H1 (cell line): ENCODE measurements around the gene LCN10. TPM values are rescaled to one million over a fixed set of nuclear protein-coding genes. Genes with fewer than 3 reads are reported as not detected.

ENCODE experiments used
- CTCF ChIA-PET: fragments of 300-600 bp; sonication (Branson Sonifier 250); formaldehyde crosslinking; loops from one replicate; lab custom pipeline; 2021; ENCODE audit not compliant: partially characterized antibody; lab: Charles Lee
- POLR2A ChIA-PET: fragments of 300-600 bp; sonication (Branson Sonifier 250); formaldehyde crosslinking; loops from one replicate; lab custom pipeline; 2021; ENCODE audit warnings: inconsistent platforms; ENCODE audit not compliant: partially characterized antibody; lab: Charles Lee
- DNase-seq, 2 experiments: peaks; one replicate each; pipeline versions ENCODE4 v3.0.0 to v3.0.0-alpha.2; 2010 to 2022; ENCODE audit warnings: low spot score in 2 of 2, low read depth in 1 of 2, mixed read lengths in 1 of 2
- FAIRE-seq: peaks from 2 replicates; lab custom pipeline; 2011; peaks lifted over from hg19 to GRCh38; lab: Jason Lieb, UNC
- H2AFZ ChIP-seq: 2 replicates; pipeline ENCODE4 v1.8.1; 2012; ENCODE audit warnings: low read length, inconsistent platforms
- H2AK5ac ChIP-seq: 2 replicates; pipeline ENCODE4 v1.6.1; 2013; ENCODE audit warnings: low read depth, low read length
- H2BK120ac ChIP-seq: replicated peaks from 2 replicates; pipeline ENCODE3; 2013; ENCODE audit warnings: low read depth, low read length, inconsistent platforms
- H2BK12ac ChIP-seq: 2 replicates; pipeline ENCODE4 v1.6.1; 2013; ENCODE audit warnings: low read depth, low read length
- H2BK15ac ChIP-seq: 2 replicates; pipeline ENCODE4 v1.6.1; 2013; ENCODE audit warnings: low read length
- H2BK20ac ChIP-seq: 2 replicates; pipeline ENCODE4 v1.6.1; 2013; ENCODE audit warnings: low read length
- H2BK5ac ChIP-seq: 2 replicates; pipeline ENCODE4 v1.6.1; 2013; ENCODE audit warnings: low read depth, low read length
- H3K14ac ChIP-seq: 2 replicates; pipeline ENCODE4 v1.6.1; 2013; ENCODE audit warnings: inconsistent platforms; ENCODE audit not compliant: insufficient read length
- H3K18ac ChIP-seq: 2 replicates; pipeline ENCODE4 v1.6.1; 2013; ENCODE audit warnings: low read length; ENCODE audit errors: extremely low read depth
- H3K23ac ChIP-seq: 2 replicates; pipeline ENCODE4 v1.6.1; 2013; ENCODE audit warnings: inconsistent platforms; ENCODE audit not compliant: insufficient read length
- H3K23me2 ChIP-seq: 2 replicates; pipeline ENCODE4 v1.6.1; 2013; ENCODE audit warnings: low read depth, low read length
- H3K27ac ChIP-seq: 2 replicates; pipeline ENCODE4 v1.6.1; 2011; ENCODE audit warnings: low read depth, low read length, inconsistent platforms
- H3K27me3 ChIP-seq, 4 experiments: replicated peaks in 1 of 4; 1 replicate in 1 of 4; 2 replicates in 3 of 4; pipeline versions ENCODE4 v1.6.1 to v1.8.1; 2011 to 2013; ENCODE audit warnings: low read length in 3 of 4, mild to moderate bottlenecking in 3 of 4, inconsistent platforms in 2 of 4, mixed read lengths in 2 of 4, moderate library complexity in 1 of 4; ENCODE audit not compliant: control insufficient read depth in 3 of 4, insufficient read depth in 3 of 4; ENCODE audit errors: extremely low read depth in 1 of 4
- H3K36me3 ChIP-seq, 4 experiments: 2 replicates each; pipeline versions ENCODE4 v1.6.1 to v1.8.1; 2011 to 2013; ENCODE audit warnings: mild to moderate bottlenecking in 4 of 4, low read length in 3 of 4, moderate library complexity in 2 of 4, control low read depth in 1 of 4, inconsistent platforms in 1 of 4; ENCODE audit not compliant: insufficient read depth in 4 of 4, control insufficient read depth in 2 of 4
- H3K4ac ChIP-seq: replicated peaks from 2 replicates; pipeline ENCODE3; 2013; ENCODE audit warnings: low read length, low read depth, mixed read lengths, inconsistent platforms; ENCODE audit not compliant: insufficient read length
- H3K4me1 ChIP-seq, 4 experiments: replicated peaks in 1 of 4; 1 replicate in 1 of 4; 2 replicates in 3 of 4; pipeline versions ENCODE4 v1.6.1 to v1.8.1; 2011 to 2013; ENCODE audit warnings: low read length in 3 of 4, inconsistent platforms in 2 of 4, mixed read lengths in 1 of 4; ENCODE audit not compliant: insufficient read depth in 4 of 4, control insufficient read depth in 3 of 4
- H3K4me2 ChIP-seq, 2 experiments: 2 replicates each; pipeline versions ENCODE4 v1.6.1 to v1.8.1; 2011 to 2013; ENCODE audit warnings: low read depth in 2 of 2, low read length in 2 of 2, control low read depth in 1 of 2, inconsistent platforms in 1 of 2, mild to moderate bottlenecking in 1 of 2; ENCODE audit not compliant: insufficient read depth in 1 of 2
- H3K4me3 ChIP-seq, 4 experiments: fragments of 200-600, 300-600 bp in 1 of 4; sonication (generic), shearing (Covaris generic), sonication (Bioruptor Twin) in 1 of 4; 2 replicates each; pipeline versions ENCODE4 v1.5.1 to v1.8.1; 2011 to 2016; ENCODE audit warnings: low read length in 4 of 4, low read depth in 3 of 4, control low read depth in 2 of 4, inconsistent platforms in 2 of 4, mild to moderate bottlenecking in 2 of 4, mixed read lengths in 1 of 4, moderate library complexity in 1 of 4; ENCODE audit not compliant: insufficient read depth in 2 of 4; ENCODE audit errors: extremely low read depth in 1 of 4
- H3K56ac ChIP-seq: replicated peaks from 2 replicates; pipeline ENCODE3; 2013; ENCODE audit warnings: low read depth, mild to moderate bottlenecking, mixed read lengths, low read length, inconsistent platforms; ENCODE audit not compliant: insufficient read length
- H3K79me1 ChIP-seq: 2 replicates; pipeline ENCODE4 v1.6.1; 2013; ENCODE audit warnings: low read depth, low read length, control low read depth
- H3K79me2 ChIP-seq, 2 experiments: 2 replicates each; pipeline versions ENCODE4 v1.6.1 to v1.8.1; 2012 to 2013; ENCODE audit warnings: low read length in 2 of 2, mild to moderate bottlenecking in 2 of 2, inconsistent platforms in 1 of 2; ENCODE audit not compliant: insufficient read depth in 2 of 2, control insufficient read depth in 1 of 2
- H3K9ac ChIP-seq, 4 experiments: replicated peaks in 1 of 4; 1 replicate in 1 of 4; 2 replicates in 3 of 4; pipeline versions ENCODE4 v1.6.1 to v1.8.1; 2011 to 2013; ENCODE audit warnings: low read depth in 3 of 4, low read length in 3 of 4, control low read depth in 2 of 4, mild to moderate bottlenecking in 2 of 4, moderate library complexity in 2 of 4, inconsistent platforms in 1 of 4; ENCODE audit errors: extremely low read depth in 1 of 4
- H3K9me3 ChIP-seq, 2 experiments: 2 replicates each; pipeline versions ENCODE4 v1.6.1 to v1.8.1; 2012 to 2013; ENCODE audit warnings: mild to moderate bottlenecking in 2 of 2, moderate library complexity in 2 of 2, control low read depth in 1 of 2, inconsistent platforms in 1 of 2, low read depth in 1 of 2, low read length in 1 of 2, mixed read lengths in 1 of 2; ENCODE audit not compliant: insufficient read depth in 2 of 2
- H4K20me1 ChIP-seq, 2 experiments: replicated peaks in 1 of 2; 2 replicates each; pipeline versions ENCODE3 to v1.8.1; 2011 to 2013; ENCODE audit warnings: inconsistent platforms in 2 of 2, low read length in 2 of 2, mild to moderate bottlenecking in 1 of 2; ENCODE audit not compliant: insufficient read depth in 2 of 2, control insufficient read depth in 1 of 2
- H4K5ac ChIP-seq: 2 replicates; pipeline ENCODE4 v1.6.1; 2013; ENCODE audit warnings: low read length, low read depth, mixed read lengths, inconsistent platforms; ENCODE audit not compliant: insufficient read length
- H4K8ac ChIP-seq: 2 replicates; pipeline ENCODE4 v1.8.0; 2013; ENCODE audit warnings: mild to moderate bottlenecking, moderate library complexity, low read length, inconsistent platforms; ENCODE audit not compliant: insufficient read depth; ENCODE audit errors: extremely low read depth
- H4K91ac ChIP-seq: replicated peaks from 2 replicates; pipeline ENCODE3; 2013; ENCODE audit warnings: low read length, mixed read lengths, inconsistent platforms; ENCODE audit not compliant: insufficient read length
- CBX8 ChIP-seq: fragments of 300-800, 300-1000 bp; sonication (generic); IDR thresholded peaks from 2 replicates; pipeline ENCODE4 v1.7.1; 2016; ENCODE audit warnings: low read depth, low read length, borderline replicate concordance
- CREB1 ChIP-seq: IDR thresholded peaks from 2 replicates; pipeline ENCODE4 v1.6.1; 2012; ENCODE audit warnings: inconsistent platforms
- EGR1 ChIP-seq: IDR thresholded peaks from 2 replicates; pipeline ENCODE4 v1.6.1; 2011; ENCODE audit warnings: low read depth, low read length, borderline replicate concordance
- FOSL1 ChIP-seq: IDR thresholded peaks from 2 replicates; pipeline ENCODE4 v1.6.1; 2011; ENCODE audit warnings: mild to moderate bottlenecking, low read depth, low read length, moderate library complexity; ENCODE audit not compliant: insufficient read depth
- HDAC6 ChIP-seq: IDR thresholded peaks from one replicate; pipeline ENCODE4 v1.7.1; 2012; ENCODE audit warnings: low read depth, mild to moderate bottlenecking, inconsistent platforms, low read length, moderate library complexity
- KDM5A ChIP-seq: fragments of 200-600 bp; IDR thresholded peaks from 2 replicates; pipeline ENCODE4 v1.7.1; 2012; ENCODE audit warnings: mild to moderate bottlenecking, low read length, inconsistent platforms, mixed read lengths
- POLR2AphosphoS5 ChIP-seq: IDR thresholded peaks from 2 replicates; pipeline ENCODE4 v1.6.1; 2011; ENCODE audit warnings: low read depth, low read length
- RXRA ChIP-seq: IDR thresholded peaks from 2 replicates; pipeline ENCODE4 v1.6.1; 2011; ENCODE audit warnings: low read depth, mild to moderate bottlenecking, low read length, moderate library complexity; ENCODE audit not compliant: insufficient read depth
- SIRT6 ChIP-seq: IDR thresholded peaks from one replicate; pipeline ENCODE4 v1.7.1; 2012; ENCODE audit warnings: low read length, inconsistent platforms
- SP1 ChIP-seq: IDR thresholded peaks from 2 replicates; pipeline ENCODE4 v1.6.1; 2011; ENCODE audit warnings: low read depth, low read length
- SP4 ChIP-seq: IDR thresholded peaks from 2 replicates; pipeline ENCODE4 v1.6.1; 2012; ENCODE audit warnings: low read length, inconsistent platforms
- TBP ChIP-seq: IDR thresholded peaks from 2 replicates; pipeline ENCODE4 v1.6.1; 2011; ENCODE audit warnings: low read depth, low read length, improper control_type of control experiment
- ZNF274 ChIP-seq: IDR thresholded peaks from 2 replicates; pipeline ENCODE4 v1.7.0; 2012; ENCODE audit warnings: low read length, borderline replicate concordance; ENCODE audit errors: extremely low read depth
- WGBS, 2 experiments: shearing (Covaris generic) in 1 of 2; methylation state at CpG; one replicate each; pipeline versions ENCODE4 v1.1.6 to v1.1.7; 2013 to 2015; ENCODE audit warnings: low lambda C conversion rate in 2 of 2, mixed read lengths in 2 of 2, inconsistent platforms in 1 of 2, low coverage in 1 of 2, missing lambda C conversion rate in 1 of 2; ENCODE audit not compliant: insufficient replicate concordance in 2 of 2, insufficient coverage in 1 of 2, insufficient read length in 1 of 2; ENCODE audit errors: extremely low coverage in 1 of 2, missing lambda C conversion rate in 1 of 2; 5-methylcytosine and 5-hydroxymethylcytosine counted together
- polyA plus RNA-seq, 7 experiments: library from polyadenylated mRNA; depleted of rRNA in 3 of 7; stranded (reverse) in 5 of 7; unstranded in 2 of 7; fragments of >200 nt in 5 of 7; fragments of 200-250 nt in 2 of 7; gene quantifications; 1 replicate in 5 of 7; 2 replicates in 1 of 7; 4 replicates in 1 of 7; pipeline versions ENCODE4 v1.2.1 to v1.2.3, GENCODE V29; 2011 to 2013; ENCODE audit warnings: missing spikeins in 2 of 7, mixed read lengths in 2 of 7
- total RNA-seq: library from RNA; stranded (reverse); fragmentation: NEBNext Ultra II Directional; extraction: Animal tissue kit (Norgen Biotek cat#: 25700); gene quantifications from 2 replicates; pipeline ENCODE4 v1.2.1, GENCODE V29; 2021
- TF ChIP-seq, protein P1 (sequence below): IDR thresholded peaks from 2 replicates; pipeline ENCODE4 v1.6.1; 2012; ENCODE audit warnings: inconsistent platforms

Gene LCN10
- total and polyA plus RNA-seq, 2 of the 8 experiments (the other 6 are each of a cell fraction or from before 2014, with no cell fraction given) = 2.6 to 2.8 TPM

DNA sequence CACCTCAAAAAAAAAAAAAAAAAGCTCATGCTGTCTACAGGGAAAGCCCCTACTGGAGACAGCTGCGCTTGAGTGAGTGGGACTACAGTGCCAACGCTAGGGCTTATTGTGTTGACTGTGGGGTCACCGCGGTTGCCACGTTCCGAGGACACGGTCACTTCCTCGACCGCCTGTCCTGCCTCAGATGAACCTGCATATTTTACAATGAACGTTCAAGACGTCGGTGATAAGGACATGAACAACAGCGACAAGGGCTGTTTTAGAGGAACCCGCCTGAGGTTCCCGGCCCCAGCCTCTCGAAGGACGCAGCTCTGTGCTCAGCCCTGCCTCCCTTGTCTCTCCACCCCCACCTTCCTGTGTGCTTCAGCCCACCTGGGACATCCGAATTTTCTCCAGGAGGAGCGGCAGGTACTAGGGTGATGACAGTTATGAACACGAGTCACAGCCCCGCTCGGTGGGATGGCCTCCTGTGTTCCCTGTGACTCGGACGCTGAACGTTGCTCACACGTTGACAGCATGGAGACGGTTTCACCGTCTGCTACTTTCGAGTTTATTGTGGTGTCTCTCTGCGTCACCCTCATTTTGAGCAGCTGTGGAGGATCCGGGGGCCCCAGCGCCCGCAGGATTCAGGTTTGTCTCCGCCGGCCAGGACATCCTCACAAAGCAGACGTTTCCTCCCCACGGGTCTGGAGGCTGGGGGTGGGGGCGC is 41.6 kb downstream of the LCN10 start:
- H3K27ac ChIP-seq = no peak overlapping the region
- H3K23me2 ChIP-seq = no peaks in the 10 kb centered on the region
- no peaks in the 10 kb centered on the region for H3K9me3 ChIP-seq
- H4K5ac ChIP-seq = no peak overlapping the region
- H3K4me3 ChIP-seq = no peak overlapping the region
- H3K4ac ChIP-seq = no peak overlapping the region
- H2AK5ac ChIP-seq = no peak overlapping the region
- no peak overlapping the region for H3K9ac ChIP-seq
- no peak overlapping the region for H2BK12ac ChIP-seq
- no peak overlapping the region for H2BK120ac ChIP-seq
- H4K91ac ChIP-seq = no peak overlapping the region
- peak in 1 of 2 experiments; percentile 49 for DNase-seq
- H3K56ac ChIP-seq = no peak overlapping the region
- no peak overlapping the region; a peak in 1 of 4 replicates for H3K4me2 ChIP-seq
- no peak overlapping the region for H2BK20ac ChIP-seq
- ChIA-PET CTCF (interaction anchor here (0.6 to 2.0 kb wide), 5 partner anchors 18 to 861 kb away, joined by 3 to 9 read pairs (median 4); no protein-coding TSS in a partner anchor), POLR2A (interaction anchor here (0.7 kb wide), 1 partner anchor 26 kb away, joined by 4 read pairs; no protein-coding TSS in a partner anchor)
- H2AFZ ChIP-seq = peak overlapping the region; percentile 80; the same call in 1 of the 2 replicates
- no peaks in the 10 kb centered on the region for H4K20me1 ChIP-seq
- H3K14ac ChIP-seq = no peak overlapping the region
- H2BK5ac ChIP-seq = no peak overlapping the region
- no peak for FAIRE-seq
- H3K36me3 ChIP-seq = no peaks in the 10 kb centered on the region
- peaks cover 0 to 13% (median 4%) of the 10 kb centered on the region in 4 experiments; a peak in 5 of 7 replicates for H3K4me1 ChIP-seq
- peaks cover 0 to 2% (median 0%) of the 10 kb centered on the region in 4 experiments; a peak in 2 of 7 replicates for H3K27me3 ChIP-seq
- no peak overlapping the region for H3K23ac ChIP-seq
- no peaks in the 10 kb centered on the region for H3K79me1 ChIP-seq
- WGBS, 2 experiments = 81% methylated on average over 37 of the region's 38 CpGs; no CpG with 5 or more reads in 1 of the 2 experiments
- no peak overlapping the region for H2BK15ac ChIP-seq
- no peak overlapping the region for H4K8ac ChIP-seq
- H3K18ac ChIP-seq = no peak overlapping the region; the same call in 1 of the 2 replicates
- H3K79me2 ChIP-seq = no peaks in the 10 kb centered on the region
- TF ChIP-seq, protein P1, sequence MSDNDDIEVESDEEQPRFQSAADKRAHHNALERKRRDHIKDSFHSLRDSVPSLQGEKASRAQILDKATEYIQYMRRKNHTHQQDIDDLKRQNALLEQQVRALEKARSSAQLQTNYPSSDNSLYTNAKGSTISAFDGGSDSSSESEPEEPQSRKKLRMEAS = no peak
- no peak for TF ChIP-seq KDM5A
- TF ChIP-seq HDAC6 = no peak
- no peak for TF ChIP-seq SP4
- TF ChIP-seq SIRT6 = no peak
- TF ChIP-seq CREB1 = no peak
- no peak for TF ChIP-seq RXRA
- TF ChIP-seq POLR2AphosphoS5 = no peak
- TF ChIP-seq FOSL1 = no peak
- no peak for TF ChIP-seq ZNF274
- TF ChIP-seq EGR1 = no peak
- TF ChIP-seq TBP = no peak
- no peak for TF ChIP-seq SP1
- TF ChIP-seq CBX8 = no peak
